A549 (cell line): ENCODE measurements around the gene MAPKAPK3.

ENCODE experiments used
- NR3C1 ChIP-seq: fragments of >200 bp; sonication (Bioruptor Twin); formaldehyde crosslinking; IDR thresholded peaks from 3 replicates; pipeline ENCODE4 v1.6.1; 2017
- POLR2A ChIP-seq: IDR thresholded peaks from 2 replicates; pipeline ENCODE4 v1.6.1; 2012; ENCODE audit warnings: mild to moderate bottlenecking, low read length
- TFCP2L1 ChIP-seq: fragments of 250-450 bp; sonication (Bioruptor Pico); IDR thresholded peaks from 2 replicates; pipeline ENCODE4 v1.5.0; 2021; ENCODE audit warnings: mild to moderate bottlenecking
- TF ChIP-seq, protein P1 (sequence below): fragments of 250-450 bp; sonication (Bioruptor Pico); IDR thresholded peaks from 2 replicates; pipeline ENCODE4 v1.5.0; 2021; ENCODE audit warnings: mild to moderate bottlenecking, moderate library complexity, borderline replicate concordance
- TF ChIP-seq, protein P2 (sequence below): fragments of >200 bp; sonication (Bioruptor Twin); formaldehyde crosslinking; IDR thresholded peaks from 3 replicates; pipeline ENCODE4 v1.5.1; 2016

DNA sequence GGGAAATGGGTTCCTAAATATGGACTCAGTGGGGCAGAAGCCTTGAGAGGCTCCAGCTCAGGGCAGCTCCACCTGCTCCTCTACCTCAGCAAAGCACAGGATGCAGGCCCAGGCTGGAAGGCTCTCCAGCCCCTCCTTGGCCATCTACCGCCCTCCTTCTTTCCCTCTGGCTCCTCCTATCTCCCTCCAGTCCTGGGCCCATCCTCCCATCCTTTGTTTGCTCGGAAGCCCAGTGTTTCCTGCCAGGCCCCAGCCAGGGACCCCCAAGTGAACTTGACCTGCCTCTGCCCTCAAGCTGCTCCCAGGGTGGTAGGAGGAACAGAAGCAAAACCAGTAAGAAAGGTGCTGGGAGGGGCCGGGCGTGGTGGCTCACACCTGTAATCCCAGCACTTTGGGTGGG, 20.1 kb downstream of the MAPKAPK3 start:
- TF ChIP-seq, protein P1, sequence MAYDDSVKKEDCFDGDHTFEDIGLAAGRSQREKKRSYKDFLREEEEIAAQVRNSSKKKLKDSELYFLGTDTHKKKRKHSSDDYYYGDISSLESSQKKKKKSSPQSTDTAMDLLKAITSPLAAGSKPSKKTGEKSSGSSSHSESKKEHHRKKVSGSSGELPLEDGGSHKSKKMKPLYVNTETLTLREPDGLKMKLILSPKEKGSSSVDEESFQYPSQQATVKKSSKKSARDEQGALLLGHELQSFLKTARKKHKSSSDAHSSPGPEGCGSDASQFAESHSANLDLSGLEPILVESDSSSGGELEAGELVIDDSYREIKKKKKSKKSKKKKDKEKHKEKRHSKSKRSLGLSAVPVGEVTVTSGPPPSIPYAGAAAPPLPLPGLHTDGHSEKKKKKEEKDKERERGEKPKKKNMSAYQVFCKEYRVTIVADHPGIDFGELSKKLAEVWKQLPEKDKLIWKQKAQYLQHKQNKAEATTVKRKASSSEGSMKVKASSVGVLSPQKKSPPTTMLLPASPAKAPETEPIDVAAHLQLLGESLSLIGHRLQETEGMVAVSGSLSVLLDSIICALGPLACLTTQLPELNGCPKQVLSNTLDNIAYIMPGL (CRISPR knock-in tag), result no peak
- TF ChIP-seq POLR2A (no peak), NR3C1 (no peak), TFCP2L1 (CRISPR knock-in tag) (no peak)
- TF ChIP-seq, protein P2, sequence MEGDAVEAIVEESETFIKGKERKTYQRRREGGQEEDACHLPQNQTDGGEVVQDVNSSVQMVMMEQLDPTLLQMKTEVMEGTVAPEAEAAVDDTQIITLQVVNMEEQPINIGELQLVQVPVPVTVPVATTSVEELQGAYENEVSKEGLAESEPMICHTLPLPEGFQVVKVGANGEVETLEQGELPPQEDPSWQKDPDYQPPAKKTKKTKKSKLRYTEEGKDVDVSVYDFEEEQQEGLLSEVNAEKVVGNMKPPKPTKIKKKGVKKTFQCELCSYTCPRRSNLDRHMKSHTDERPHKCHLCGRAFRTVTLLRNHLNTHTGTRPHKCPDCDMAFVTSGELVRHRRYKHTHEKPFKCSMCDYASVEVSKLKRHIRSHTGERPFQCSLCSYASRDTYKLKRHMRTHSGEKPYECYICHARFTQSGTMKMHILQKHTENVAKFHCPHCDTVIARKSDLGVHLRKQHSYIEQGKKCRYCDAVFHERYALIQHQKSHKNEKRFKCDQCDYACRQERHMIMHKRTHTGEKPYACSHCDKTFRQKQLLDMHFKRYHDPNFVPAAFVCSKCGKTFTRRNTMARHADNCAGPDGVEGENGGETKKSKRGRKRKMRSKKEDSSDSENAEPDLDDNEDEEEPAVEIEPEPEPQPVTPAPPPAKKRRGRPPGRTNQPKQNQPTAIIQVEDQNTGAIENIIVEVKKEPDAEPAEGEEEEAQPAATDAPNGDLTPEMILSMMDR, result no peak
